Amniotic stem cell (primary cell): ENCODE results near the gene SKIC3.

Experiments used
- DNase-seq: peaks from one replicate; lab custom pipeline; 2025; lab: John Stamatoyannopoulos, UW

The SKIC3 gene

GRCh38 chr5:95554647-95555548 lies at the start of gene SKIC3, which contains the start of gene ARSK:
Gene SKIC3 (minus strand): TSS chr5:95554977. CDS start chr5:95547150, 7,827 bp downstream.
Gene ARSK (plus strand): TSS chr5:95555101. CDS start chr5:95555279, 178 bp downstream.
- peak; percentile 96 for DNase-seq

- no peak for DNase-seq
These were observed 45.8 kb upstream of the SKIC3 start for GRCh38 chr5:95600557-95600956.

- DNase-seq, result no peak
These were observed 44.5 kb upstream of the SKIC3 start for GRCh38 chr5:95599252-95599651.

GRCh38 chr5:95595289-95595931 lies 40.6 kb upstream of the SKIC3 start:
- no peak for DNase-seq

- DNase-seq, result peak; percentile 64
These were observed 36.7 kb upstream of the SKIC3 start for GRCh38 chr5:95591490-95591901.

GRCh38 chr5:95590880-95591279 lies 36.1 kb upstream of the SKIC3 start:
- no peak for DNase-seq

GRCh38 chr5:95583992-95584391 lies 29.2 kb upstream of the SKIC3 start:
- DNase-seq, result no peak

- no peak for DNase-seq
These were observed 26.8 kb upstream of the SKIC3 start for GRCh38 chr5:95581576-95581975.

- no peak for DNase-seq
These were observed 17.2 kb upstream of the SKIC3 start for GRCh38 chr5:95572016-95572415.

GRCh38 chr5:95565280-95565920 lies 10.6 kb upstream of the SKIC3 start:
- no peak for DNase-seq

GRCh38 chr5:95564450-95564849 lies 9.7 kb upstream of the SKIC3 start:
- no peak for DNase-seq

GRCh38 chr5:95563367-95563766 lies 8.6 kb upstream of the SKIC3 start:
- no peak for DNase-seq

- no peak for DNase-seq
These were observed 7.5 kb upstream of the SKIC3 start for GRCh38 chr5:95562282-95562681.

- no peak for DNase-seq
These were observed 3.1 kb upstream of the SKIC3 start for GRCh38 chr5:95557841-95558240.

- DNase-seq, result no peak
These were observed 776 bp upstream of the SKIC3 start for GRCh38 chr5:95555553-95555952.

- no peak for DNase-seq
These were observed 488 bp downstream of the SKIC3 start for GRCh38 chr5:95554331-95554646.

- no peak for DNase-seq
These were observed 5.7 kb downstream of the SKIC3 start for GRCh38 chr5:95549030-95549429.

- no peak for DNase-seq
These were observed 11.6 kb downstream of the SKIC3 start for GRCh38 chr5:95543017-95543705.

- DNase-seq, result no peak
These were observed 17.3 kb downstream of the SKIC3 start for GRCh38 chr5:95537501-95537900.

GRCh38 chr5:95533761-95534160 lies 21.0 kb downstream of the SKIC3 start:
- DNase-seq, result no peak

- DNase-seq, result no peak
These were observed 21.7 kb downstream of the SKIC3 start for GRCh38 chr5:95533106-95533505.

GRCh38 chr5:95532415-95532814 lies 22.4 kb downstream of the SKIC3 start:
- no peak for DNase-seq
